Thyroid gland (tissue), 4 donors: ENCODE measurements around the gene NUB1. TPM values are rescaled to one million over a fixed set of nuclear protein-coding genes. Genes with fewer than 3 reads are reported as not detected.

Experiments
- DNase-seq, 2 donors: peaks; one replicate each; pipeline ENCODE4 v3.0.0-alpha.2; 2019
- H3K27ac ChIP-seq, 3 donors: fragments of 200-600 bp; sonication (generic); 1 replicate in 2 of 3; 2 replicates in 1 of 3; pipeline ENCODE4 v1.5.1; 2016 to 2019; ENCODE audit warnings: mild to moderate bottlenecking in 1 of 3, moderate library complexity in 1 of 3
- H3K27me3 ChIP-seq: fragments of 200-600 bp; sonication (generic); one replicate; pipeline ENCODE4 v1.5.1; 2019
- H3K36me3 ChIP-seq, 2 donors: fragments of 200-600 bp; sonication (generic); one replicate each; pipeline ENCODE4 v1.5.1; 2016 to 2019
- H3K4me1 ChIP-seq, 2 donors: fragments of 200-600 bp; sonication (generic); one replicate each; pipeline ENCODE4 v1.5.1; 2017 to 2019
- H3K4me3 ChIP-seq, 3 donors: fragments of 200-600 bp; sonication (generic); replicated peaks in 1 of 3; 1 replicate in 2 of 3; 2 replicates in 1 of 3; pipeline ENCODE4 v1.5.1; 2016; ENCODE audit warnings: mild to moderate bottlenecking in 1 of 3
- H3K9me3 ChIP-seq: fragments of 200-600 bp; sonication (generic); one replicate; pipeline ENCODE4 v1.5.1; 2017
- CTCF ChIP-seq, 6 experiments: fragments of 200-600 bp in 3 of 6; fragments of 450-650 bp in 3 of 6; sonication (generic) in 3 of 6; IDR thresholded peaks; one replicate each; pipeline ENCODE4 v1.5.1; 2016 to 2019; ENCODE audit warnings: antibody characterized with exemption in 6 of 6, mild to moderate bottlenecking in 2 of 6, inconsistent platforms in 1 of 6, moderate library complexity in 1 of 6
- POLR2A ChIP-seq, 2 donors: fragments of 450-650 bp; IDR thresholded peaks; one replicate each; pipeline ENCODE4 v1.6.1; 2017; ENCODE audit warnings: antibody characterized with exemption in 2 of 2, mild to moderate bottlenecking in 2 of 2, moderate library complexity in 1 of 2
- WGBS, 2 donors: methylation state at CpG; one replicate each; pipeline ENCODE4 v1.1.5; 2017; 5-methylcytosine and 5-hydroxymethylcytosine counted together
- intact Hi-C: fragments of 100-400 bp; cut with DNase I; formaldehyde crosslinking; loops from one replicate; pipeline ENCODE4 v1.15.1; 2023
- total RNA-seq, 4 donors: library from RNA; depleted of rRNA; stranded (reverse); fragments of >200 nt; gene quantifications; one replicate each; pipeline ENCODE4 v1.2.3, GENCODE V29; 2016

NUB1 gene
- total RNA-seq, 4 donors from 2014 or later = 56.9 to 75.5 (median 71.4) TPM

DNA sequence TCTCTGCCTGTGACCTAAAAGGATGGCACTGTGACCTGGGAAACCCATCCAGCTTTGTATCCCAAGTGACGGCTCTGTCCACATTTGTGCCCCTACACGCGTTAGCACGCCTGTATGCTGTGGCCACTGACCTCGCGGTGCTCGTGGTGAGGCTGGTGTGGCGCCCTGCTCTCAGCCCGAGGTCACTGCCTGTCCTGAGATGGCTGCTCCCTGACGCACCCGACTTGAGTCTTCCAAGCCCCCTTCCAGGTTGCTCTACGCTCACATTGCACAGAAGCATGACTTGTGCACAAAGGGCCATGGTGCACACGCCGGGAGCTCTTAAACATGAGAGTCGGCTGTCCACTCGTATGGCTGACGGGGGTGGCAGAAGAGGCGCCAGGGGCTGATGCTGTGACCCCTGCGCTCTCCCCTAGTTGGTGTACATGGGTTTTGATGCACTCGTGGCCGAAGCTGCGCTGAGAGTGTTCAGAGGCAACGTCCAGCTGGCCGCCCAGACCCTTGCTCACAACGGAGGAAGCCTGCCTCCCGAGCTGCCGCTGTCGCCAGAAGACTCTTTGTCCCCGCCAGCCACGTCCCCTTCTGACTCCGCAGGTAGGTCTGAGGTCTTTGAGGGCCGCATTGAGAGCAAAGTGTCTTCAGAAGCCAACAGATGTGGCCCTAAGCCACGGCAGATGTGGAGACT is 34.7 kb downstream of the NUB1 start:
- H3K9me3 ChIP-seq = no peaks in the 10 kb centered on the region
- H3K4me3 ChIP-seq = no peak overlapping the region
- no peaks in the 10 kb centered on the region for H3K27me3 ChIP-seq
- WGBS, 2 donors = 93 to 96% methylated on average over 24 of the region's 33 CpGs
- H3K27ac ChIP-seq = no peak overlapping the region
- TF ChIP-seq POLR2A (IDR thresholded peaks at IDR 0.05) (no peak), CTCF (IDR thresholded peaks at IDR 0.05) (no peak)
- H3K4me1 ChIP-seq = peaks cover 0 to 6% of the 10 kb centered on the region in 2 donors
- H3K36me3 ChIP-seq = peaks cover 27 to 40% of the 10 kb centered on the region in 2 donors
- intact Hi-C loops = no loop called here
- no peak for DNase-seq

DNA sequence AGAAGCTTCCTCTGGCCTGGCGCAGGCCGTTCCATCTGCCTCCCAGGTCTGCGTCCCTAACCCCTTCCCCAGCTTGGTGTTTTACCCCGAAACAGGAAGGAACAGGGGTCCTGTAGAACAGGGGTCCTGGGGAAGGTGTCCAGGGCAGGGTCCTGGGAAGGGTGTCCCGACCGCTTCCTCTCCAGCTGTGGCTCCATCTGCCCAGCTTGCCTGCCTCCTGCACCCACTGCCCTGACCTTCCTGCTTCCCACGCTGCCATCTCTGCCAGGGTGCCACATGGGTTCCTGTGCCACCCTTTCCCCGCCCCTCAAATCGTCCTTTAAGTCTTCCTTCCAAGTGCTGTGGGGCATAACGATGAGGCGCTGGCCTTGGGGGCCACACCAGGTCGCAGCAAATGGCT is 35.8 kb downstream of the NUB1 start:
- no peak for DNase-seq
- no peak overlapping the region for H3K27ac ChIP-seq
- no peak overlapping the region for H3K4me3 ChIP-seq
- no peaks in the 10 kb centered on the region for H3K9me3 ChIP-seq
- intact Hi-C loops = no loop called here
- peaks cover 27 to 34% of the 10 kb centered on the region in 2 donors for H3K36me3 ChIP-seq
- TF ChIP-seq CTCF (IDR thresholded peaks at IDR 0.05) (no peak), POLR2A (IDR thresholded peaks at IDR 0.05) (no peak)
- WGBS, 2 donors = 88 to 97% methylated on average over 12 of the region's 12 CpGs
- H3K27me3 ChIP-seq = no peaks in the 10 kb centered on the region
- peaks cover 0 to 10% of the 10 kb centered on the region in 2 donors for H3K4me1 ChIP-seq

DNA sequence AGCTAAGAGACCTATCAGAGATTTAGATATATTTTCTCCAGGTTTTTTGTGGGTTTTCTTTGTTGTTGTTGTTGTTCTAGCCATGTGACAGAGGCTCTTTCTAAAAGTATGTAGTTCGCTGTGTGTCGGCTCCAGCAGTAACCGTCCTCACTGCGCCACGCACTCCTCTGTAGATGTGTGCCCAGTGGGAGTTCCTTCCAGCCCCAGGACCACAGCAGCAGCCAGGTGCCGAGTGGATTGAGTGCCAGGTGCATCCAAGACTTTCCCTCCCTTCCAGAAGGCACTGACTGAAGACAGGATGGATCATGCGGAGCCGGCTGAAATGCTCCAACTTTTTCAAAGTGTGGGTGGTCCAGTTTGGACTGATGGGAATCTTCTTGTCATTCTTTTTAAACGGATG is 36.4 kb downstream of the NUB1 start:
- no peak overlapping the region for H3K27ac ChIP-seq
- H3K9me3 ChIP-seq = no peaks in the 10 kb centered on the region
- intact Hi-C loops = no loop called here
- peaks cover 27 to 34% of the 10 kb centered on the region in 2 donors for H3K36me3 ChIP-seq
- DNase-seq = no peak
- H3K4me1 ChIP-seq = peaks cover 0 to 10% of the 10 kb centered on the region in 2 donors
- no peak overlapping the region for H3K4me3 ChIP-seq
- WGBS, 2 donors = 95 to 97% methylated on average over 9 of the region's 9 CpGs
- TF ChIP-seq CTCF (IDR thresholded peaks at IDR 0.05) = no peak
- TF ChIP-seq POLR2A (IDR thresholded peaks at IDR 0.05) = no peak
- no peaks in the 10 kb centered on the region for H3K27me3 ChIP-seq

- no peak for DNase-seq
- intact Hi-C loops = no loop called here
- H3K27ac ChIP-seq = no peak overlapping the region
- H3K9me3 ChIP-seq = no peaks in the 10 kb centered on the region
- H3K4me3 ChIP-seq = no peak overlapping the region
- H3K27me3 ChIP-seq = no peaks in the 10 kb centered on the region
- 85 to 88% methylated on average over 17 of the region's 17 CpGs for WGBS, 2 donors
- TF ChIP-seq CTCF (IDR thresholded peaks at IDR 0.05) = no peak
- TF ChIP-seq POLR2A (IDR thresholded peaks at IDR 0.05) = no peak
- peaks cover 27 to 34% of the 10 kb centered on the region in 2 donors for H3K36me3 ChIP-seq
- H3K4me1 ChIP-seq = peaks cover 0 to 10% of the 10 kb centered on the region in 2 donors
Measured at GRCh38 chr7:151378496-151379192, 37.0 kb downstream of the NUB1 start.

GRCh38 chr7:151379193-151379520 is 37.5 kb downstream of the NUB1 start:
- H3K4me3 ChIP-seq = no peak overlapping the region
- TF ChIP-seq POLR2A (IDR thresholded peaks at IDR 0.05) (no peak), CTCF (IDR thresholded peaks at IDR 0.05) (no peak)
- H3K9me3 ChIP-seq = no peaks in the 10 kb centered on the region
- H3K36me3 ChIP-seq = peaks cover 27 to 33% of the 10 kb centered on the region in 2 donors
- WGBS, 2 donors = 93 to 95% methylated on average over 6 of the region's 6 CpGs
- intact Hi-C loops = no loop called here
- no peak for DNase-seq
- no peaks in the 10 kb centered on the region for H3K27me3 ChIP-seq
- H3K27ac ChIP-seq = no peak overlapping the region
- peaks cover 0 to 10% of the 10 kb centered on the region in 2 donors for H3K4me1 ChIP-seq
